CD4-positive, alpha-beta T cell treated with Interleukin-2 at 100 ng/mL for 4 hours (primary cell): ENCODE measurements around the gene SUMO1.
"Not testable (repeated sequence)": the region's sequence is repeated elsewhere in the genome, so short reads cannot be mapped to it uniquely, and the experiment has no call there.

Experiments used
- DNase-seq: peaks from one replicate; pipeline ENCODE4 v3.0.0-alpha.2; 2020; ENCODE audit warnings: low spot score

Gene SUMO1

DNA sequence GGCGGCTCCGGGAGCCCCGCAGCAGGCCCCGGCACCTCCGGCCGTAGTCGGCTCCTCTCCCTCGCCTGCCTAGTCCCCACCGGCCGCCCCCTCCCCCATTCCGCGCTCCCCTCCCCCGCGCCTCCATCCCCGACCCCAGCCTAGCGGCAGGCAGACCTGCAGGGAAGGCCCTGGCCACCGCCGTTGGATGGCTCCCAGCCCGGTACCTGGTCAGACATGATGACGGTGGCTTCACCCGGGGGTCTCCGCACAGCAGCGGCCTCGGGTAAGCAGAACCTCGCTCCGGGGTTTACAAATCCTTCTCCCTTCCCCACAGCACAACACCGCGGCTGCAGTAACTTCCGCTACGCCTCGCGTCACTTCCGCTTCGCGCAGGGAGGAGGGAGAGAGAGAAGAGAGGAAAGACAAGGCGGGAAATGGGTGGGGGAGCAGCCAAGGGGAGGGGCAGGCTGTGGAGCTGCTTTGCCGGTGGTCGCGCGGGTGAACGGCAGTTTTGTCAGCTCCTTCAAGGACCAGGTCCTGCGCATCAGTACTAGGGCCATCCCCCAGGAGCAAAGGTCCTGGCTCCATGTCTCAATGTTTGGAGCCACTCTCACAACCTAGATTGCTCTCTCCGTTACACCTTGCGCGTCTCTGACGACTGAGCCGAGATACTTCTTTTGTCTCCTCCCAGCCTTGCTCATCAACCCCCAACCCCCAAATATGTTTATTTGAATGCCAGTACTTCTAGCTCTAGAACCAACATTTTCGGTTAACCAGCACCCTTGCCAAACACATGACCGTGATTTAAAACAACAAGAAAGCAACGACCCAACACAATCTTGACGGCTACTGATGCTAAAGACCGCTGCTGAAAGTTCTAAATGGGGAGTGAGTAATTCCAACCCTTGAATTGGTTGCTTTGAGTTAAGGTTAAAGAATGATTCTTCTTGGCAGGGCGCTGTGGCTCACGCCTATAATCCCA lies at the start of gene SUMO1:
Gene SUMO1 (minus strand): TSS at position 364 of the 964 bp plus-strand sequence. CDS start 146 bp downstream, at position 218.
- DNase-seq: peak; percentile 90

DNA sequence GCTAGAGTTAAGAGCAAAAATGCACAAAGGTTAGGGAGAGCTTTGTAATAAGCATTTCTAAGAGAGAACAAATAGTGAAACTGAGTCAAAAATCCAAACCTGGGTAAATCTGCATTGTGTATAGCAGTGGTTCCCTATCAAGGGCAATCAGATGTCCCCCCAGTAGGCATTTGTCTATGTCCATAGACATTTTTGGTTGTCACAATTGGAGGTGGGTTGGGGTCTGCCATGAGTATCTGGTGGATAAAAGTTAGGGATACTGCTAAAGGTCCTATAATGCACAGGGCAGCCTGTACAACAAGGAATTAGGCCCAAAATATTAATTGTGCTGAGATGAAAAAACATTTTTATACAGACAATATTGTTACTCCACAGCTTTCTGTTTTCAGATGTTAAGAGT lies 48.2 kb upstream of the SUMO1 start:
- no peak for DNase-seq

DNA sequence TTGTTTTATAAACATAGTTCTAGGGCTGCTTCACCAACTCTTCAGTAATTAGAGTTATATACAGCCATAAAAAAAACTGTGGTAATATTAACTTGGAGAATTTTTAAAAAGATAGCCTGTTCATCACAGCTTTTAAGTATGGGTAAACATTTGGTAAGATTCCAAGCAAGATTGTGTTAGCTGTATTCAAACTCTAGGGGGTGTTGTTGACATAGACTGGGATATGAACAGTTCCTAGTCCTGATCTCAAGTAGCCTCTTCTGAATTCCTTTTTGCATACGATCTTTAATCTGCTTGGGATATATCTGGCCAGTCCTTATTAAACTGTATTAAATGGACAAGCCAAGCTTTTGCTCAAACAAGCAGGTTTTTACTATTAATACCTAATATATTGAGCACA lies 40.5 kb upstream of the SUMO1 start:
- DNase-seq: peak; percentile 18

DNA sequence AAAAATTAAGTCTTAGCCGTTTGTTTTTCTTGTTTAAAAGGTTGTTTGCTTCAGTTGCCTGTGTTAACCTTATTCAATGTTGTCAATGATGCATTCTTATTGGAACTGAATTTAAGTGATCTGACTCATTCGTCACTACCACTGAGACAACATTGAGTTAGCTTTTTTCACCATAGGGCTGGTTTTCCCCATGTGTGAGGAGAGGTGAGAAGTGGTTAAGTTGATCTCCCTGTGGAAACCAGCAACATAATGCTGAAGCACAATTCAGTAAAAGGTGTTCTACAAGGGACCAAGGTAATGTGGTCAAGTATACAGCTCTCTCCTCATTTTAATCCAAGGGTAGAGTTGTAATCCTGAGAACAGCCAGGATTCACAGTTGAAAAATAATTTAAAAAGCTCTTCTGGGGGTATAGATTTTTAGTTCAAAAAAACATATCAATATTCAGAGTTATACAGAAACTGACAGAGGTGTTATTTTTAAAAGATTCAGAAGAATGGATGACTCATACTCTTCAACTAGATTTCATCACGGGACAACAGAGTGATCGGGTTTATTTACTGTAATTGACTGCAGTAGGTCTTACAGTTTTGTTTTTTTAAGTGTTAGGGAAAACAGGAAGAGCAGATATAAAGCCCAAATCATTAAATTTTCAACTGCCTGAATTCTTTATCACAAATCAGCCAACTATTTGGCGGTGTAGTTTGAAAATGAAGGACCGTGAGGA lies 39.8 kb upstream of the SUMO1 start:
- peak; percentile 45 for DNase-seq

DNA sequence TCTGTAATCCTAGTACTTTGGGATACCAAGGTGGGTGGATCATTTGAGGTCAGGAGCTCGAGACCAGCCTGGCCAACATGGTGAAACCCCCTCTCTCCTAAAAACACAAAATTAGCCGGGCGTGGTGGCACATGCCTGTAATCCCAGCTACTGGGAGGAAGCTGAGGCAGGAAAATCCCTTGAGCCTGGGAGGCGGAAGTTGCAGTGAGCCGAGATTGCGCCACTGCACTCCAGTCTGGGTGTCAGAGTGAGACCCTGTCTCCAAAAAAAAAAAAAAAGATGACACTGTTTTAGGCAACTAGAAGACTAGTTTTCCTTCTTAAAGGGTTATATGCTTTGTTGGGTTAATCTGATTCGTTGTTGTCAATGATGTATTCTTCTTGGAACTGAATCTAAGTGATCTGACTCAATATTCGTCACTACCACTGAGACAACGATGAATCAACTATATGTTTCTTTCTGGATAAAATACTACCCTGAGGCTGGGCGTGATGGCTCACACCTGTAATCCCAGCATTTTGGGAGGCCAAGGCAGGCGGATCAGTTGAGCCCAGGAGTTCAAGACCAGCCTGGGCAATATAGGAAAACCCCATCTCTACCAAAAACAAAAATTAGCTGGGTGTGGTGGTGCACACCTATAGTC lies 37.8 kb upstream of the SUMO1 start:
- DNase-seq: not testable (repeated sequence)

DNA sequence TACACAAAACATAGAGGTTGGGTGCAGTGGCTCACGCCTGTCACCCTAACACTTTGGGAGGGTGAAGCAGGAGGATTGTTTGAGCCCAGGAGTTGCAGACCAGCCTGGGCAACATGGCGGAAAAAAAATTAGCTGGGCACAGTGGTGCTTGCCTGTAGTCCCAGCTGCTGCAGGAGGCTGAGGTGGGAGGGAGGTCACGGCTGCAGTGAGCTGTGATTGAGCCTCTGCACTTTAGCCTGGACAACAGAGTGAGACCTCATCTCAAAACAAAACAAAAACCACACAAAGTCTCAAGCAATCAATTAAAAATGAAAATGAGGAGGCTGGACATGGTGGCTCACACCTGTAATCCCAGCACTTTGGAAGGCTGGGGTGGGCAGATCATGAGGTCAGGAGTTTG lies 32.1 kb upstream of the SUMO1 start:
- DNase-seq: no peak

DNA sequence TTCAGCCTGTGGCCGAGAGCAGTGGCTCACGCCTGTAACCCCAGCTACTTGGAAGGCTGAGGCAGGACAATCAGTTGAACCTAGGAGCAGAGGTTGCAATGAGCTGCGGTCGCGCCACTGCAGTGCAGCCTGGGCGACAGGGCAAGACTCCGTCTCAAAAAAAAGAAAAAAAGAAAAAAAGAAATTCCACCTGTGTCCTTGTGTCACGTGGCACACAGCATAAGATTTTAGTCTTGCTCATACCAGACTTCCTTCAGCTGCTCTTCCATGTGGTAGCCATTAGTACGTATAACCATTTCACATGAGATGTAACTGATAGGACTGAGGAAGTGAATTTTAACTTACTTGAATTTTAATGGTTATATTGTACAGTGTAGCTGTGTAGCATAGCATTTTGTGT lies 31.2 kb upstream of the SUMO1 start:
- DNase-seq: peak; percentile 31

DNA sequence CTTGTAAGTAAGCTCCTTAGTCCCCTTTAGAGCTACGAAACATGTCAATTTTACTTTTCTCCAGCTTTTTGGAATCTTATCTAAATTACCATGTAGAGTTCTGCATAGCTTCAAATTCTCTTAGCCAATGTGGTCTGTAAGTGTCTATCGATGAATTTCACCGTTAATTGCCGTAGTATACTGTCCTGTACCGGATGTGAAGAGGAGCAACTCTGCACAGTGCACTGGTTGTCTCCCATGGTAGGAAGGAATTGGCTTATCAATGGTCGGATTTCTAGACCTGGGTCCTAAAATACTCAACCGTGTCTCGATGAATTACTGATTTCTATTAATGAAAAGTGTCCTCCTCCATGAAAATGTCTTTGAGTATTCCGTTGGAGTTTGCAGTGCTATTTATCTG lies 29.1 kb upstream of the SUMO1 start:
- peak; percentile 27 for DNase-seq

DNA sequence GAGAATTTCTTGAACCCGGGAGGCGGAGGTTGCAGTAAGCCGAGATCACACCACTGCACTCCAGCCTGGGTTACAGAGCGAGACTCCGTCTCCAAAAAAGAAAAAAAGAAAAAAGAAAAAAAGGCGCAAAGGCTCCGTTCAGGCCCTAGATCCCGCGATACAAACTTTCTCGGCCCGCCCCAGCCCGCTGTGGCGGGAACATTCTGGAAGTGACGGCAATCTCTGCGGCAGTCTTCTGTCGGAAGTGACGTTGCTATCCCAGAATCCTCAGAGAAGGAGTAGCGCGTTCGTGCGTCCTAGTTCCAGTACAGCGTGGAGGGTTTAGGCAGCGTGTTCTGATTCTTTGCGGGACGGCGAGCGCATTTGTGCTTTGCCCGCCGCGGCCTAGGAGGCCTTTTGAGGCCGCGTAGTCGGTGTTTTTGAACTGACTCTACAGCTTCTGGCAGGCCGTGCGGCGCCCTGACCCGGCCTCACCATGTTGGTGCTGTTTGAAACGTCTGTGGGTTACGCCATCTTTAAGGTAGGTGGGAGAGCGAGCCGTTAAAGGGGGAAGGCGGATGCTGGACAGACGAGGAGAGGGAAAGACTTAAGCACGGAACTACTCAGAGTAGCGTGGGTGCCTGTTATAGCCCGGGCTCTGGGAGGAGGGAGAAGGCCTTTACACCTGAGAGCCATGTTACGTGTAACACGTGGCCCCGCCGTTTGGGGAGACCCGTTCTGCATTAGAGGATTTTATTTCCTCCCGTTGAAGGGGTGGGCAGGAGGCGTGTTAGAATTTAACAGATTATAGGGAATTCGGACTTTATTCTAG lies 27.3 kb upstream of the SUMO1 start, which contains the start of gene NOP58:
Gene NOP58 (plus strand): TSS at position 297 of the 811 bp plus-strand sequence. CDS start 179 bp downstream, at position 476.
- DNase-seq: peak; percentile 90

DNA sequence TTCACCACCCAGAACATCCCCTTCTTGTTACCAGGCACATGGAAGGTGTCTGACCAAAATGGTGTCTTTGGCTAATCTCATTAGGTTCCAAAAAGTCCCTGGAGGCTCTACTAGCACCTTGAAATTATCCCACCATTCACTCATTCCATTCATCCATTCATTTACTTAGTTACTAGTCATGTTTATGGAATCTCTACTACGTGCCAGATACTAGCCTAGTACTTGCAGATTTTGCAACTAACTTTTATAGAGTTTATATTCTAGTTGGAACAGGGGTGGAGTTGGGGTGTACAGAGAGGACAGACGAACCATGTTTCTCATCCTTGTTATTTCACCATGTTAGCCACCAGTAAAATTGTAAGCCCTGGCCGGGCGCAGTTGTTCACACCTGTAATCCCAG lies 23.1 kb upstream of the SUMO1 start:
- DNase-seq: no peak

DNA sequence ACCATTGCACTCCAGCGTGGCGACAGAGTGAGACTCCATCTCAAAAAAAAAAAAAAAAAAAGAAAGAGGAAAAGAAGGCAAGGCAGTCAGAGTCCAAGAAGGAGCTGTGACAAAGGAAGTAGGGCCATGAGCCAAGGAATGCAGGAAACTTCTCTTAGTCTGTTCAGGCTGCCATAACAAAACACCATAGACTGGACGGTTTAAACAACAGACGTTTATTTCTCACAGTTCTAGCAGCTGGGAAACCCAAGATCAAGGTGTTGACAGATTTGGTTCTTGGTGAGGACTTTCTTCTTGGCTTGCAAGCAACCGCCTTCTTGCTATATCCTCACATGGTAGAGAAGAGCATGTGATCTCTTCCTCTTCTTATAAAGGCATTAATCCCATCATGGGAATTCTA lies 13.1 kb upstream of the SUMO1 start:
- DNase-seq: no peak

DNA sequence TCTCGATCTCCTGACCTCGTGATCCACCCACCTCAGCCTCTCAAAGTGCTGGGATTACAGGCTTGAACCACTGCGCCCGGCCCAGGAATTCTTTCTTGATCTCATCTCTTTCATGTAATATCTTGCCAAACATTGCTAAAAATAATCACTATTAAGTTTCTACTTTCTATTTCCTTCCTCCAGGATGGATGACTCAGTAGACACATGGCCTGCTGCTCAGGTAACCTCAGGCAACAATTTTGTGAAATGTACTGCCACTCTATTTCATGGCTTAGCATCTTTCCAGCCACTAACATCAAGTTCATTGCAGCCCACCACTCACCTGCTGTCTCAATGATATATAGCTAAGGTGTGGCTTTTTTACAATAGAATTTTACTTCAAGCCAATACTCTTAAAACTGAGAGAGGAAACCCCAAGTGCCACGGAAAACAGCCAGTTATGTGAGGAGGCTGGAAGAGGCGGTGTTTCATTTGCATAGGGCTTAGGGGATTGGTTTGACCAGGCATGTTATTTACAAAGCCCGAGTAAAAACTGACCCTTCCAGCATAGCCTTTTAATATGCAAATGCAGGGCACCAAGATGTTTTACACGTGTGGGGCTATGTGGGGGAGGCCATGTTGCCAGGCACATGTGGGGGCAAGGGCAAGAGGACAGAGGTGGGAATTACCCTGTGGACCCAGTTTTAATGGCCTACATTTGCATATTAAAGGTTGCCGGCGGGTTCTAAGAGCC lies 11.3 kb upstream of the SUMO1 start:
- no peak for DNase-seq

DNA sequence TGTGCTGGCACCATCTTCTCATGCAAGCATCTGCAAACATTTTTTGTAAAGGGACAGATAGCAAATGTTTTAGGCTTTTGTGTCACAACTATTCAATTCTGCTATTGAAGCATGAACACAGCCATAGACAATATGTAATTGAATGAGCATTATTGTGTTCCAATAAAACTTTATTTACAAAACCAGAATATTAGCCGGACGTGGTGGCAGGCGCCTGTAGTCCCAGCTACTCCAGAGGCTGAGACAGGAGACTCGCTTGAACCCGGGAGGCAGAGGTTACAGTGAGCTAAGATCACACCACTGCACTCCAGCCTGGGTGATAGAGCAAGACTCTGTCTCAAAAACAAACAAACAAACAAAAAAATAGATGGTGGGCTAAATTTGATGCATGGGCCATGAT lies 9.3 kb upstream of the SUMO1 start:
- not testable (repeated sequence) for DNase-seq

DNA sequence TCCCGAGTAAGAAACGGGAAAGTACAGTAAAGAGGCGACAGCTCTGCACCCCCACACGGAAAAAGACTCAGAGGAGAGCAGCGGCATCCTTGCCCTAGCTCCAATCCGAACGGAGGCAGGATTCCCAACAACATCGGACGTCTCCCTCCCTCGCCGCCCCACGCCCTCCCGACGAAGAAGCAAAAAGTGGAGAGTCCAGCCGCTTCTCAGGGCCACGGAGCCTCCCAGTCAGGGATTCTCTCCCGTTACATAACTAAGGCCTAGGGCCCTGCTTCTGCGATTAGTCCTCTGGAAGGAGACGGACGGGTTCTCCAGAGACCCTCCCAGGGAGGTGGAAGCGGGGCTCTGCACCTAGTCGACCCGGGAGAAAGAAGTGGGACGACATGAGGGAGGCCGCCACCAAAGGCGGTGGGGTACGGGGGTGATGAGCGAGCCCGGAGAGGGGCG lies 587 bp downstream of the SUMO1 start:
- DNase-seq: no peak

DNA sequence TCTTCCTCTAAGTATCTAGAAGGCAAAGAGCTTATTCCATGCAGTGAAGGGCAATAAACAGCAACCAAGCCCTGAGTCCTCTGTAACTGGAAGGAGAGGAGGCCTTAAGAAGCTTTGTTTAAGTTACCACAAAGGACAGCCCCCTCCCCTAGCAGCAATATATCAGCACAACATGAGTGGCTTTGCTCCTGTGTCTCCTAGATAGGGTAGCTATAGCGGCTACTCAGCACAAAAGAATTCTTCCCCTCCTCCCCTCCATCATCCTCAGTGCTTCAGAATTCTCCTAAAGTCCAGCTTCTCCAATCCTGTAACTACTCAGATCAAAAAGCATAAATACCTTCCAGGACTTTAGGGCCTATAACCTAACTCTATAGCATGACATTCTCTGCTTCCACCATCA lies 16.5 kb downstream of the SUMO1 start:
- no peak for DNase-seq

DNA sequence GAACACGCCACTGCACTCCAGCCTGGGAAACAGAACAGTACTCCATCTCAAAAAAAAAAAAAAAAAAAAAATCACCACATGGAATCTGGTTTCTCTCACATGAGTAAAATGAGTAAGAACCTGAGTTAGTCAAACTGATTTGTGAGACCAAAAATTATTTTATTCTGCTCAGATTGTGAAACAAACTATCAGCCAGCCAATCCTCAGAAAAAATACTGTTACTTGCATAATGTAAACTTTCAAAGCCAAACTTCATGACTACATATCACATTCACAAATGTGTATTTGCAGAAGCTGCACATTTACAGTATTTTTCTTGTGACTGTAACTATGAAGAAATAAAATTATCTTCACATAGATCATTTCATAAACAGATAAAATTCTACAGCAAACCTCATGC lies 23.2 kb downstream of the SUMO1 start:
- no peak for DNase-seq

DNA sequence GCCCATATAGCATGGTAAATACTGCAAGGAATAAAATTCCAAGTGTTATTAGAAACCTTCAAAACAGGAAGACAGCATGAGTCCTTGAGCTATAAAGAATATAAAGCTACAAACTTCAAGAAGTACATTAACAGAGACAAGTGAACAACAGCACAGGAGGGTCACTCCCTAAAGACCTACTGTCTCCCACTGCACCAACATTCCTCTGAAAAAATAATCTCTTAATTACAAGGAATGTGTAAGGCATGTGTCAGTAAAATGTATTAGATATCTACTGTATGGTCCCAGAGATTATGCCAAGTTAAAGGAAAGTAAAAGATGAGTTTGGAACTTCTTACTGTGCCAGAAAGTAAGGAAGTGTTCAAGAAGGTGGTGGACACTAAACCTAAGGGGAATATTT lies 29.9 kb downstream of the SUMO1 start:
- DNase-seq: no peak

DNA sequence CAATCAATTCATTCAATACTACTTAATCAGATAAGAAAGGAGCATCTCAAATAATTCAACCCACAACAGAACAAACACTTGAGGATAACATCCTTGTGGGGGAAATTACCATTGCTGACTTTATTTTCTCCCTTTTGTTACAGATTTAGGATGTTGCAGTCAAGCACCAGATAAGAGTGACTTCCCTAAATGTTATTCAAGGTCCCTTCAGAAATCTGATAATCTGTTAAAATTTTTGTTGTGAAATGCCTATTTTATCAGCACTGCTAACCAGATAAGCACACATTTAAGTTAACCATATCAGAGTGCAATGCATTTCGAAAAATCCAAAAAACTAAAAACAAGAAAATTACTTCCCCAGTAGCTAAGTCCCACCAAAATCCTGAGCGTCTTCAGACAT lies 33.5 kb downstream of the SUMO1 start:
- no peak for DNase-seq

DNA sequence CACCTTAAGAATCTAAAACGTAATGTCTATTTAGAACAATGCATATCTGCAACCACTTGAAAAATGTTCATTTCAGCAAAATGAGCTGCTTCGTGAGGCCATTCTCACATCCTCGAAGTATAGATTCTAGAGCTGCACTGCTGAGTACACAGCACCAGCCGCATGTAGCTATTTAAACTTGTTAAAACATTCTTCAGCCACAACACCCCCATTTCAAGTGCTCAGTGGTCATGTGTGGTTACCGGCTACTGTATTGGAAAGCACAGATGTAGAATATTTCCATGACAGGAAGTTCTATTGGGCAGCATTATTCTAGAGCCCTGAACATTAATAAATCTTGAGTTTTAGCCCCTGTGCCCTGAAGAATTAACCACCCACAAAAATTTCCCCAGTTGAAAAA lies 35.0 kb downstream of the SUMO1 start:
- DNase-seq: no peak

DNA sequence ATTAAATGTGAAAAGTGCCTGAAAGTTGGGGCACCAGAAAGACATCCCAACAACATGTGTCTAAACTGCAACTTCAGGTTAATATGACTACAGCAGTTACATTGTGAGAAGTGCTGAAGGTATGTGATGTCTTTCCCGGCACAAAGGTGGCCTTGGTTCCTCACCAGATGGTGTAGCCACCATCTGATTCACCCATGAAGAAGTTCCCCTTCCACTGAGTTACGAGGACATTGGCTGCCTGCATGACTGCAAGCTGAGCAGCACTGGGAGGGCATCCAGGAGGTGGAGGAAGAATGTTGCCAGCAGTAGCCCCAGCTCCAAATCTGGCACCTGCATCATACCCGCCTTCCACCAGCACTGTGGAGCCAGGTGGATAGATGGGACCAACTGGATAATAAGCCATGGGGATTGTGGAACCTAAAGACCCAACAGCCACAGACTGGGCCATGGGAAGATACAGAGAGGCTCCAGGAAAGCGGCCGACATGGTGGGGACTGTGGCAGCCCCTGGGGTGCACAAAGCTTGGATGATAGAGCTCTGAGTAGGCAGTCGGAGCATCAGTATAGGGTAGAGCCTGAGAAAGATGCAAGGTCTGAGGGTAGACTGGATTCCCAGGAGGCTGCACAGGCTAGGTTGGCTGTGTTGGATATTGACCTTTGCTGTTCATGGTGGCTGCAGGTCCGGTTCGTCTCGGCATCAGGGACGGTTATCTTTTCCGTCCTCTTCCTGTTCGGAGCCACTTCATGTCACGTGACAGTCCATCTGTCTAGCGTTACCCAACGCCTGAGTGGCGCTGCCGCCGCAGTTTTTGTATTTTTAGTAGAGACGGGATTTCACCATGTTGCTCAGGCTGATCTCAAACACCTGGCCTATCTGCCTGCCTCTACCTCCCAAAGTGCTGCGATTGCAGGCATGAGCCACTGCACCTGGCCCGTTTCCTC lies 36.9 kb downstream of the SUMO1 start:
- no peak for DNase-seq
